Memory B cell (primary cell): ENCODE measurements around the gene MAPK8IP2.

Experiments
- ATAC-seq: fragments of 150-1000 bp; cut with Tn5 transposase; 2 replicates; pipeline ENCODE4 v1.10.0; 2021; ENCODE audit warnings: low read depth, mild to moderate bottlenecking, moderate library complexity
- DNase-seq, 2 donors: peaks; one replicate each; pipeline ENCODE4 v3.0.0; 2022; ENCODE audit warnings: low spot score in 2 of 2
- H3K27ac Mint-ChIP-seq: one replicate; pipeline ENCODE4 v1.8.0; 2022; ENCODE audit warnings: mild to moderate bottlenecking, moderate library complexity, mixed read lengths
- H3K27me3 Mint-ChIP-seq: one replicate; pipeline ENCODE4 v1.8.0; 2022; ENCODE audit warnings: mixed read lengths
- H3K36me3 Mint-ChIP-seq: one replicate; pipeline ENCODE4 v1.8.0; 2022; ENCODE audit warnings: mild to moderate bottlenecking, mixed read lengths
- H3K4me1 Mint-ChIP-seq: one replicate; pipeline ENCODE4 v1.8.0; 2022; ENCODE audit warnings: mixed read lengths
- H3K4me3 Mint-ChIP-seq: one replicate; pipeline ENCODE4 v1.8.0; 2022; ENCODE audit warnings: mild to moderate bottlenecking, moderate library complexity, mixed read lengths
- H3K9me3 Mint-ChIP-seq: one replicate; pipeline ENCODE4 v1.8.0; 2022; ENCODE audit warnings: mixed read lengths

The MAPK8IP2 gene

GRCh38 chr22:50599816-50600455 is 657 bp upstream of the MAPK8IP2 start:
- H3K27me3 Mint-ChIP-seq, result peaks cover 16% of the 10 kb centered on the region
- DNase-seq, result peak; percentile 63 to 85
- H3K4me3 Mint-ChIP-seq, result peak overlapping the region; percentile 14
- peak; percentile 85 for ATAC-seq
- no peaks in the 10 kb centered on the region for H3K9me3 Mint-ChIP-seq
- peaks cover 9% of the 10 kb centered on the region for H3K36me3 Mint-ChIP-seq
- H3K27ac Mint-ChIP-seq, result no peak overlapping the region
- H3K4me1 Mint-ChIP-seq, result peaks cover 2% of the 10 kb centered on the region

- Mint-ChIP-seq H3K4me1 (peaks cover 2% of the 10 kb centered on the region), H3K36me3 (peaks cover 9% of the 10 kb centered on the region), H3K4me3 (peak overlapping the region; percentile 69), H3K27ac (no peak overlapping the region), H3K27me3 (peaks cover 20% of the 10 kb centered on the region), H3K9me3 (no peaks in the 10 kb centered on the region)
- ATAC-seq (no peak), DNase-seq (no peak)
Measured at GRCh38 chr22:50600967-50601668, 525 bp downstream of the MAPK8IP2 start.

GRCh38 chr22:50601669-50602337 is 1.2 kb downstream of the MAPK8IP2 start:
- no peak for DNase-seq
- peaks cover 24% of the 10 kb centered on the region for H3K27me3 Mint-ChIP-seq
- peaks cover 2% of the 10 kb centered on the region for H3K4me1 Mint-ChIP-seq
- H3K9me3 Mint-ChIP-seq, result no peaks in the 10 kb centered on the region
- no peak for ATAC-seq
- peak overlapping the region; percentile 69 for H3K4me3 Mint-ChIP-seq
- H3K27ac Mint-ChIP-seq, result no peak overlapping the region
- H3K36me3 Mint-ChIP-seq, result peaks cover 6% of the 10 kb centered on the region

- peaks cover 1% of the 10 kb centered on the region for H3K36me3 Mint-ChIP-seq
- H3K27me3 Mint-ChIP-seq, result peaks cover 28% of the 10 kb centered on the region
- no peaks in the 10 kb centered on the region for H3K9me3 Mint-ChIP-seq
- peak overlapping the region; percentile 69 for H3K4me3 Mint-ChIP-seq
- H3K4me1 Mint-ChIP-seq, result peaks cover 2% of the 10 kb centered on the region
- no peak for DNase-seq
- H3K27ac Mint-ChIP-seq, result no peak overlapping the region
- ATAC-seq, result no peak
Measured at GRCh38 chr22:50602338-50602700, 1.7 kb downstream of the MAPK8IP2 start.

- peaks cover 2% of the 10 kb centered on the region for H3K4me1 Mint-ChIP-seq
- peaks cover 3% of the 10 kb centered on the region for H3K36me3 Mint-ChIP-seq
- peaks cover 34% of the 10 kb centered on the region for H3K27me3 Mint-ChIP-seq
- no peaks in the 10 kb centered on the region for H3K9me3 Mint-ChIP-seq
- H3K4me3 Mint-ChIP-seq, result no peak overlapping the region
- no peak overlapping the region for H3K27ac Mint-ChIP-seq
- DNase-seq (no peak), ATAC-seq (no peak)
Measured at GRCh38 chr22:50603511-50604255, 3.1 kb downstream of the MAPK8IP2 start.

GRCh38 chr22:50604256-50605001 is 3.8 kb downstream of the MAPK8IP2 start:
- H3K4me3 Mint-ChIP-seq, result no peak overlapping the region
- H3K9me3 Mint-ChIP-seq, result no peaks in the 10 kb centered on the region
- H3K4me1 Mint-ChIP-seq, result peaks cover 2% of the 10 kb centered on the region
- H3K36me3 Mint-ChIP-seq, result peaks cover 3% of the 10 kb centered on the region
- peaks cover 42% of the 10 kb centered on the region for H3K27me3 Mint-ChIP-seq
- H3K27ac Mint-ChIP-seq, result no peak overlapping the region
- DNase-seq, result no peak
- no peak for ATAC-seq

GRCh38 chr22:50605002-50605612 is 4.5 kb downstream of the MAPK8IP2 start:
- Mint-ChIP-seq H3K27me3 (peaks cover 41% of the 10 kb centered on the region), H3K4me1 (peaks cover 2% of the 10 kb centered on the region), H3K36me3 (peaks cover 3% of the 10 kb centered on the region), H3K27ac (no peak overlapping the region), H3K9me3 (no peaks in the 10 kb centered on the region), H3K4me3 (no peak overlapping the region)
- ATAC-seq, result no peak
- no peak for DNase-seq

GRCh38 chr22:50605613-50606074 is 5.1 kb downstream of the MAPK8IP2 start:
- Mint-ChIP-seq H3K27me3 (peaks cover 45% of the 10 kb centered on the region), H3K27ac (no peak overlapping the region), H3K4me1 (peaks cover 2% of the 10 kb centered on the region), H3K9me3 (no peaks in the 10 kb centered on the region), H3K36me3 (peaks cover 3% of the 10 kb centered on the region), H3K4me3 (no peak overlapping the region)
- no peak for DNase-seq
- ATAC-seq, result no peak

- DNase-seq (no peak), ATAC-seq (no peak)
- peaks cover 2% of the 10 kb centered on the region for H3K4me1 Mint-ChIP-seq
- H3K27me3 Mint-ChIP-seq, result peaks cover 47% of the 10 kb centered on the region
- H3K9me3 Mint-ChIP-seq, result no peaks in the 10 kb centered on the region
- H3K27ac Mint-ChIP-seq, result no peak overlapping the region
- no peak overlapping the region for H3K4me3 Mint-ChIP-seq
- peaks cover 3% of the 10 kb centered on the region for H3K36me3 Mint-ChIP-seq
Measured at GRCh38 chr22:50606165-50606945, 5.8 kb downstream of the MAPK8IP2 start.

- Mint-ChIP-seq H3K4me1 (no peaks in the 10 kb centered on the region), H3K9me3 (no peaks in the 10 kb centered on the region), H3K27me3 (peaks cover 42% of the 10 kb centered on the region), H3K36me3 (peaks cover 2% of the 10 kb centered on the region), H3K4me3 (no peak overlapping the region), H3K27ac (no peak overlapping the region)
- DNase-seq, result no peak
- no peak for ATAC-seq
Measured at GRCh38 chr22:50606946-50607658, 6.5 kb downstream of the MAPK8IP2 start.

GRCh38 chr22:50607659-50608020 is 7.0 kb downstream of the MAPK8IP2 start:
- DNase-seq (no peak), ATAC-seq (no peak)
- H3K36me3 Mint-ChIP-seq, result peaks cover 2% of the 10 kb centered on the region
- no peaks in the 10 kb centered on the region for H3K4me1 Mint-ChIP-seq
- H3K27me3 Mint-ChIP-seq, result peaks cover 38% of the 10 kb centered on the region
- no peak overlapping the region for H3K27ac Mint-ChIP-seq
- no peak overlapping the region for H3K4me3 Mint-ChIP-seq
- H3K9me3 Mint-ChIP-seq, result no peaks in the 10 kb centered on the region
